GM19238 (cell line): ENCODE data around the gene TMEM145.

Experiments
- DNase-seq: peaks from one replicate; pipeline ENCODE4 v3.0.0; 2011; ENCODE audit warnings: low spot score; ENCODE audit not compliant: insufficient read length

The TMEM145 gene

GRCh38 chr19:42288881-42289555 lies 24.1 kb upstream of the TMEM145 start:
- DNase-seq = no peak

GRCh38 chr19:42289556-42290041 lies 23.5 kb upstream of the TMEM145 start:
- DNase-seq = no peak

GRCh38 chr19:42290136-42290522 lies 23.0 kb upstream of the TMEM145 start:
- DNase-seq = no peak

GRCh38 chr19:42290523-42291434 lies 22.3 kb upstream of the TMEM145 start:
- peak; percentile 56 for DNase-seq

- no peak for DNase-seq
These were observed 21.7 kb upstream of the TMEM145 start for GRCh38 chr19:42291435-42291810.

- DNase-seq = no peak
These were observed 20.8 kb upstream of the TMEM145 start for GRCh38 chr19:42292042-42292960.

- no peak for DNase-seq
These were observed 20.1 kb upstream of the TMEM145 start for GRCh38 chr19:42292963-42293362.

GRCh38 chr19:42293540-42293939 lies 19.6 kb upstream of the TMEM145 start:
- DNase-seq = no peak

- DNase-seq = no peak
These were observed 19.2 kb upstream of the TMEM145 start for GRCh38 chr19:42293948-42294347.

- no peak for DNase-seq
These were observed 18.5 kb upstream of the TMEM145 start for GRCh38 chr19:42294471-42295137.

- no peak for DNase-seq
These were observed 17.8 kb upstream of the TMEM145 start for GRCh38 chr19:42295342-42295741.

- DNase-seq = peak; percentile 85
These were observed 17.1 kb upstream of the TMEM145 start for GRCh38 chr19:42295831-42296525.

GRCh38 chr19:42297039-42297438 lies 16.1 kb upstream of the TMEM145 start:
- no peak for DNase-seq

GRCh38 chr19:42301646-42302203 lies 11.4 kb upstream of the TMEM145 start, which contains the start of gene PRR19:
Gene PRR19 (plus strand): TSS chr19:42302132. CDS start chr19:42309585, 7,453 bp downstream.
- DNase-seq = no peak

GRCh38 chr19:42303101-42303464 lies 10.0 kb upstream of the TMEM145 start:
- DNase-seq = no peak

GRCh38 chr19:42303876-42304275 lies 9.2 kb upstream of the TMEM145 start:
- no peak for DNase-seq

- DNase-seq = no peak
These were observed 6.5 kb upstream of the TMEM145 start for GRCh38 chr19:42306646-42307045.

- no peak for DNase-seq
These were observed 3.4 kb upstream of the TMEM145 start for GRCh38 chr19:42309686-42310085.

GRCh38 chr19:42311657-42312056 lies 1.5 kb upstream of the TMEM145 start:
- DNase-seq = no peak

GRCh38 chr19:42312370-42312769 lies 739 bp upstream of the TMEM145 start:
- DNase-seq = no peak
